ENCODE measurements around the gene DMBT1.
"Not testable (repeated sequence)": the region's sequence is repeated elsewhere in the genome, so short reads cannot be mapped to it uniquely, and the experiment has no call there.

DMBT1 gene

GRCh38 chr10:122550427-122550826 is 10.1 kb upstream of the DMBT1 start:
- no peak for DNase-seq

- DNase-seq, result no peak
These were observed 9.6 kb upstream of the DMBT1 start for GRCh38 chr10:122550983-122551382.

- no peak for DNase-seq
These were observed 9.1 kb upstream of the DMBT1 start for GRCh38 chr10:122551450-122551849.

GRCh38 chr10:122553341-122553740 is 7.2 kb upstream of the DMBT1 start:
- DNase-seq, result no peak

- no peak for DNase-seq
These were observed 6.2 kb upstream of the DMBT1 start for GRCh38 chr10:122554131-122555036.

- DNase-seq, result no peak
These were observed 5.1 kb upstream of the DMBT1 start for GRCh38 chr10:122555442-122555841.

- peak; percentile 28 for DNase-seq
These were observed 3.0 kb upstream of the DMBT1 start for GRCh38 chr10:122557516-122557915.

- no peak for DNase-seq
These were observed 2.1 kb upstream of the DMBT1 start for GRCh38 chr10:122558452-122558851.

GRCh38 chr10:122559228-122559627 is 1.3 kb upstream of the DMBT1 start:
- DNase-seq, result no peak

- no peak for DNase-seq
These were observed 658 bp downstream of the DMBT1 start for GRCh38 chr10:122561212-122561611.

GRCh38 chr10:122561792-122562191 is 1.2 kb downstream of the DMBT1 start:
- no peak for DNase-seq

GRCh38 chr10:122564980-122565379 is 4.4 kb downstream of the DMBT1 start:
- no peak for DNase-seq

GRCh38 chr10:122565766-122566206 is 5.2 kb downstream of the DMBT1 start:
- no peak for DNase-seq

- DNase-seq, result no peak
These were observed 6.1 kb downstream of the DMBT1 start for GRCh38 chr10:122566632-122567031.

GRCh38 chr10:122567056-122567660 is 6.6 kb downstream of the DMBT1 start:
- peak; percentile 32 for DNase-seq

GRCh38 chr10:122568551-122568950 is 8.0 kb downstream of the DMBT1 start:
- no peak for DNase-seq

GRCh38 chr10:122570920-122571319 is 10.4 kb downstream of the DMBT1 start:
- no peak for DNase-seq

- no peak for DNase-seq
These were observed 11.3 kb downstream of the DMBT1 start for GRCh38 chr10:122571892-122572291.

GRCh38 chr10:122575776-122576175 is 15.2 kb downstream of the DMBT1 start:
- DNase-seq, result no peak

- no peak for DNase-seq
These were observed 15.7 kb downstream of the DMBT1 start for GRCh38 chr10:122576291-122576690.

- no peak for DNase-seq
These were observed 16.8 kb downstream of the DMBT1 start for GRCh38 chr10:122577311-122577885.

GRCh38 chr10:122586070-122586469 is 25.5 kb downstream of the DMBT1 start:
- not testable (repeated sequence) for DNase-seq

- DNase-seq, result no peak
These were observed 26.7 kb downstream of the DMBT1 start for GRCh38 chr10:122587098-122587760.

All from 8988T (cell line).